ENCODE data around the gene FBXW9. TPM values are rescaled to one million over a fixed set of nuclear protein-coding genes. Genes with fewer than 3 reads are reported as not detected.

The FBXW9 gene
- total and polyA plus RNA-seq, 2 of the 13 experiments (the other 11 are each of a cell fraction or from before 2014, with no cell fraction given) = 5.7 to 6.1 TPM

- Histone ChIP-seq H3K4me3 (replicated peaks in 1 of 3; ENCODE audit: insufficient read depth in 1 of 3, low read depth in 2 of 3, low read length in 3 of 3) (peak overlapping the region; percentile 92 to 96 (median 93)), H3K4me1 (ENCODE audit: insufficient read depth, low read length) (peaks cover 20% of the 10 kb centered on the region), H3K9me3 (ENCODE audit: low read length) (no peaks in the 10 kb centered on the region), H3K4me2 (ENCODE audit: low read depth, low read length) (peak overlapping the region; percentile 98), H3K36me3 (replicated peaks in 1 of 2; ENCODE audit: control insufficient read depth in 1 of 2, insufficient read depth in 2 of 2, low read length in 2 of 2) (peaks cover 2 to 13% of the 10 kb centered on the region in 2 experiments), H3K79me2 (ENCODE audit: insufficient read depth, low read length) (peaks cover 54% of the 10 kb centered on the region), H3K27me3 (ENCODE audit: control insufficient read depth in 1 of 2, insufficient read depth in 2 of 2, low read length in 2 of 2) (no peaks in the 10 kb centered on the region; a peak in 1 of 5 replicates), H4K20me1 (ENCODE audit: insufficient read depth, low read length) (no peaks in the 10 kb centered on the region), H2AFZ (ENCODE audit: low read length) (peak overlapping the region; percentile 78), H3K9ac (ENCODE audit: insufficient read depth, low read depth, low read length) (peak overlapping the region; percentile 87), H3K27ac (ENCODE audit: extremely low read length, insufficient read depth, low read length) (peak overlapping the region; percentile 77)
- WGBS (ENCODE audit: low lambda C conversion rate) = 1% methylated on average over 32 of the region's 32 CpGs
- intact Hi-C loops (cut with micrococcal nuclease; ENCODE audit: unreplicated experiment) (loop anchor here (1.0 kb wide), 1 partner anchor 15 kb away; the partner anchor contains the start of gene GET3), in situ Hi-C loops (cut with HindIII; ENCODE audit: extremely low pct_ligation_motif_present, low pct_unique_long_range_greater_than_20kb) (no loop called here)
- peak; percentile 99 for DNase-seq (ENCODE audit: low spot score)
- ChIA-PET CTCF (ENCODE audit: low intra/inter-chr PET ratio, low total read pairs) (no interaction called here), POLR2A (interaction anchor here (0.6 to 4.8 kb wide), 14 partner anchors 10 to 211 kb away, joined by 3 to 51 read pairs (median 4); partner anchors contain the start of genes FARSA, FBXW9, GET3 and JUNB)
- FAIRE-seq = peak; percentile 97
- ATAC-seq = peak; percentile 75
- TSS peak; percentile 98 for BruUV-seq (replicated peaks)
- TF ChIP-seq ELF1 (CRISPR knock-in tag; IDR thresholded peaks at IDR 0.05) (peak; percentile 74), ZNF761 (CRISPR knock-in tag; conservative IDR thresholded peaks at IDR 0.05) (peak; percentile 65; the same call in 1 of the 2 replicates), ELF4 (CRISPR knock-in tag; IDR thresholded peaks at IDR 0.05; ENCODE audit: borderline replicate concordance) (no peak), ZNF709 (CRISPR knock-in tag; IDR thresholded peaks at IDR 0.05) (0 out of 2 replicates have a peak, but pooled peaks have one; percentile 48), ZNF343 (CRISPR knock-in tag; IDR thresholded peaks at IDR 0.05) (0 out of 2 replicates have a peak, but pooled peaks have one; percentile 18), PHF21A (CRISPR knock-in tag; IDR thresholded peaks at IDR 0.05) (no peak), RBM39 (IDR thresholded peaks at IDR 0.05; ENCODE audit: low read depth, low read length, poor library complexity, severe bottlenecking) (peak; percentile 83), AGO2 (optimal IDR thresholded peaks at IDR 0.05; ENCODE audit: low read depth, low read length) (peak; percentile 25), ISX (CRISPR knock-in tag; conservative IDR thresholded peaks at IDR 0.05) (no peak; the same call in 1 of the 2 replicates), NR2F6 (IDR thresholded peaks at IDR 0.05) (no peak; the same call in 1 of the 2 replicates), NR2F6 (CRISPR knock-in tag; IDR thresholded peaks at IDR 0.05) (peak; percentile 31; the same call in 1 of the 2 replicates), ISL2 (CRISPR knock-in tag; IDR thresholded peaks at IDR 0.05) (0 out of 2 replicates have a peak, but pooled peaks have one; percentile 31), FOXK2 (IDR thresholded peaks at IDR 0.05) (peak; percentile 39; the same call in 1 of the 2 replicates), CEBPG (CRISPR knock-in tag; IDR thresholded peaks at IDR 0.05) (peak; percentile 67), MYC (CRISPR knock-in tag; IDR thresholded peaks at IDR 0.05; ENCODE audit: borderline replicate concordance) (peak; percentile 81), REPIN1 (CRISPR knock-in tag; IDR thresholded peaks at IDR 0.05; ENCODE audit: borderline replicate concordance, low read depth) (0 out of 2 replicates have a peak, but pooled peaks have one; percentile 36), NFRKB (IDR thresholded peaks at IDR 0.05) (no peak), KLF12 (CRISPR knock-in tag; IDR thresholded peaks at IDR 0.05; ENCODE audit: borderline replicate concordance) (no peak), ZBTB14 (CRISPR knock-in tag; IDR thresholded peaks at IDR 0.05) (peak; percentile 51; the same call in 1 of the 2 replicates)
Measured at GRCh38 chr19:12722566-12723380, 26.3 kb upstream of the FBXW9 start.
